ENCODE measurements around the gene NR6A1.

The NR6A1 gene

GRCh38 chr9:124602204-124602603 is 168.9 kb downstream of the NR6A1 start:
- DNase-seq: peak; percentile 49

GRCh38 chr9:124600407-124600806 is 170.7 kb downstream of the NR6A1 start:
- DNase-seq: no peak

GRCh38 chr9:124599121-124599795 is 171.9 kb downstream of the NR6A1 start:
- DNase-seq: no peak

GRCh38 chr9:124598048-124598447 is 173.1 kb downstream of the NR6A1 start:
- DNase-seq: no peak

GRCh38 chr9:124596172-124596839 is 174.8 kb downstream of the NR6A1 start:
- no peak for DNase-seq

GRCh38 chr9:124595743-124596142 is 175.4 kb downstream of the NR6A1 start:
- no peak for DNase-seq

- no peak for DNase-seq
Measured at GRCh38 chr9:124594673-124595072, 176.4 kb downstream of the NR6A1 start.

GRCh38 chr9:124594225-124594624 is 176.9 kb downstream of the NR6A1 start:
- no peak for DNase-seq

GRCh38 chr9:124593651-124594058 is 177.5 kb downstream of the NR6A1 start:
- DNase-seq: no peak

GRCh38 chr9:124593200-124593599 is 177.9 kb downstream of the NR6A1 start:
- no peak for DNase-seq

- no peak for DNase-seq
Measured at GRCh38 chr9:124590889-124591641, 180.0 kb downstream of the NR6A1 start.

GRCh38 chr9:124584631-124585030 is 186.5 kb downstream of the NR6A1 start:
- no peak for DNase-seq

GRCh38 chr9:124583134-124583533 is 188.0 kb downstream of the NR6A1 start:
- no peak for DNase-seq

- no peak for DNase-seq
Measured at GRCh38 chr9:124580186-124580585, 190.9 kb downstream of the NR6A1 start.

GRCh38 chr9:124576751-124577150 is 194.4 kb downstream of the NR6A1 start:
- DNase-seq: no peak

GRCh38 chr9:124574534-124575375 is 196.4 kb downstream of the NR6A1 start:
- DNase-seq: no peak

GRCh38 chr9:124570942-124571666 is 200.0 kb downstream of the NR6A1 start:
- DNase-seq: no peak

GRCh38 chr9:124569942-124570341 is 201.2 kb downstream of the NR6A1 start:
- DNase-seq: no peak

- no peak for DNase-seq
Measured at GRCh38 chr9:124567362-124567761, 203.7 kb downstream of the NR6A1 start.

GRCh38 chr9:124562328-124562727 is 208.8 kb downstream of the NR6A1 start:
- no peak for DNase-seq

- DNase-seq: no peak
Measured at GRCh38 chr9:124559871-124560270, 211.2 kb downstream of the NR6A1 start.

- no peak for DNase-seq
Measured at GRCh38 chr9:124558777-124559470, 212.2 kb downstream of the NR6A1 start.
